Measurements from ENCODE around the gene SUSD3. TPM values are rescaled to one million over a fixed set of nuclear protein-coding genes. Genes with fewer than 3 reads are reported as not detected.
A peak's percentile ranks its signal among the peaks of the same experiment; 100 is the strongest.

SUSD3 gene
- total RNA-seq, 4 donors from 2014 or later, result 6.8 to 24.2 (median 12.8) TPM

GRCh38 chr9:93052791-93053540 is 5.5 kb upstream of the SUSD3 start:
- ATAC-seq (ENCODE audit: low FRiP score), result no peak
- TF ChIP-seq CTCF (IDR thresholded peaks at IDR 0.05), result no peak
- no peak for DNase-seq (ENCODE audit: low spot score)

GRCh38 chr9:93053781-93054331 is 4.6 kb upstream of the SUSD3 start:
- TF ChIP-seq CTCF (IDR thresholded peaks at IDR 0.05), result no peak
- ATAC-seq (ENCODE audit: low FRiP score), result no peak
- DNase-seq (ENCODE audit: low spot score), result no peak

GRCh38 chr9:93054758-93055704 is 3.5 kb upstream of the SUSD3 start:
- ATAC-seq (ENCODE audit: low FRiP score), result no peak
- TF ChIP-seq CTCF (IDR thresholded peaks at IDR 0.05), result no peak
- no peak for DNase-seq (ENCODE audit: low spot score)

- ATAC-seq (ENCODE audit: low FRiP score), result no peak
- DNase-seq (ENCODE audit: low spot score), result no peak
- no peak for TF ChIP-seq CTCF (IDR thresholded peaks at IDR 0.05)
These were observed 1.3 kb upstream of the SUSD3 start for GRCh38 chr9:93057042-93057702.

DNA sequence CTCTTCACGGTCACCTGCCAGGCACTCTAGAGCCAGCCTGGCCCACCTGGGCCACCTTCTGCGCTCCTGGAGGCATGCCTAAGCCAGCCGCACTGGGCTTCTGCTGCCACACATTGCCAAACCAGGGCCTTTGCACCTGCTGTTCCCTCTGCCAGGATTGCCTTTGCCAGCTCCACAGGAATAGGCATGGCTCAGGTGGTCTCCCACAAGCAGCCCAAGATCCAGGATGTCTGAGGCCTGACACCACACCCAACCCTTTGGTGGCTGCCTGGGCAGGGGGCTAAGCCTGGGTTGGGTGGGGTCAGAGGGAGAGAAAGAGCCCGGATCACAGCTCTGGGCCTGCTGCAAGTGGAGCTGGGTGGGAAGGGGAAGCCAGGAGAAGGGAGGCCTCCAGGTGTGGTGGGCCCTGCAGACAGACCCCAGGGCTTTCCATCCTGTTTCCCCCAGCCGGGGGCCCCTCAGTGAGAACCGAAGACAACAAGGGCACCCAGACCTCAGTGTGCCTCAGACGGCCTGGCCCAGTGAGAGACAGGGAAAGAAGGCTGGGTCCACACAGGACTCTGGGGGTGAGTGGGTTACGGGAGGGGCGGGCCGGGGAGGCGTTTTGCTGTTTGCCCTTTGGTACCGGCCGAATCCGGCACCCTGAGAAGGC is 672 bp upstream of the SUSD3 start:
- DNase-seq (ENCODE audit: low spot score), result no peak
- no peak for ATAC-seq (ENCODE audit: low FRiP score)
- no peak for TF ChIP-seq CTCF (IDR thresholded peaks at IDR 0.05)

DNA sequence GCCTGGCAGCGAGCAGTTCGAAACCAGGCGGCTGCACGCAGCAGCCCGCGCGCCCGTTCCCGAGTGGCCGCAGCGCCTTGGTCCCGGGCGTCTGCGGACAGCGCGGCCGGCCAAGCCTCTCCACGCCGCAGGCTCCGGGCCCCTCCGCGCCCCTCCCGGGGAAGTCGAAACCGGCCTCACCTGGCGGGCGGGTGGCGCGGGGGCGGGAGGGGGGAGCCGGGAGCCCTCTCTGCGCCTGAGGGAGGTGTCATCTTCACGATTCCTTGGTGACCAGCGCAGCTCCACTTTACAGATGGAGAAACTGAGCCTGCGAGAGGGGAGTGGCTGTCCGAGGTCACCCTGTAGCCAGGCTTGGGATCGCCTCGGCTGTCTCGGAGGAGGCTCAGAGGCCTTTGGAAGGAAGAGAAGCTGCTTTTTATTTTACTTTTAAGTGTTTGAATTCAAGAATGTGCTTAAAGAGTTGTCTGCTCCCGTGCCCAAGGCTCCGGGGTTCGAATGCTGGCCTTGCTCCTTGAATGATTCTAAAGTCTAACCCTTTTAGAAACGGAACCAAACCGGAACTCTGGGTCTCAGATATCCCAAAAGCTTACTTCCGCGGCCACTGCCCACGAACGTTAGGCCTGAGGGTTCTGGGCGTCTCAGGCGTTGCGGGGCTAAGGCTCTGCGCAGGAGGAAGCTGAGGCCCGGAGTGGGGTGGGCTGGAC is 662 bp downstream of the SUSD3 start:
- no peak for DNase-seq (ENCODE audit: low spot score)
- ATAC-seq (ENCODE audit: low FRiP score), result peak; percentile 9
- no peak for TF ChIP-seq CTCF (IDR thresholded peaks at IDR 0.05)

Measured in omental fat pad (tissue), 4 donors.